IMR-90 (cell line): ENCODE measurements around the gene NDNF. TPM values are rescaled to one million over a fixed set of nuclear protein-coding genes. Genes with fewer than 3 reads are reported as not detected.

Source experiments
- ATAC-seq: fragments of 200-7000 bp; cut with Tn5 transposase; 2 replicates; pipeline ENCODE4 v1.9.1; 2020; ENCODE audit warnings: low read depth, mild to moderate bottlenecking, moderate library complexity
- BruUV-seq: library from RNA; stranded (reverse); fragments of 400-500 nt; replicated peaks from 2 replicates; lab custom pipeline; 2021; lab: Mats Ljungman, UMichigan
- CTCF ChIA-PET: fragments of 300-600 bp; formaldehyde crosslinking; extraction: SDS; loops from one replicate; lab custom pipeline; 2021; ENCODE audit warnings: antibody characterized with exemption; lab: Yijun Ruan, JAX
- POLR2A ChIA-PET: fragments of 300-600 bp; sonication (Branson Sonifier 250); formaldehyde crosslinking; loops from one replicate; lab custom pipeline; 2022; ENCODE audit warnings: antibody characterized with exemption; ENCODE audit not compliant: unreplicated experiment; lab: Charles Lee
- DNase-seq: peaks from one replicate; pipeline ENCODE4 v3.0.0; 2013
- H2AFZ ChIP-seq: replicated peaks from 2 replicates; pipeline ENCODE3; 2013; ENCODE audit warnings: low read length, mild to moderate bottlenecking; ENCODE audit not compliant: poor library complexity
- H2AK5ac ChIP-seq: 2 replicates; pipeline ENCODE4 v1.6.1; 2013; ENCODE audit warnings: low read depth, low read length, inconsistent platforms
- H2AK9ac ChIP-seq: replicated peaks from 2 replicates; pipeline ENCODE3; 2013; ENCODE audit warnings: mild to moderate bottlenecking, low read depth, low read length, moderate library complexity; ENCODE audit not compliant: poor library complexity
- H2BK120ac ChIP-seq: 2 replicates; pipeline ENCODE4 v1.6.1; 2013; ENCODE audit warnings: low read depth, low read length, inconsistent platforms
- H2BK15ac ChIP-seq: 3 replicates; pipeline ENCODE4 v1.6.1; 2013; ENCODE audit warnings: low read depth, low read length, inconsistent platforms
- H2BK20ac ChIP-seq: 2 replicates; pipeline ENCODE4 v1.6.1; 2013; ENCODE audit warnings: low read depth, mild to moderate bottlenecking, inconsistent platforms, low read length, moderate library complexity
- H2BK5ac ChIP-seq: 2 replicates; pipeline ENCODE4 v1.6.1; 2013; ENCODE audit warnings: mild to moderate bottlenecking, low read depth, low read length, inconsistent platforms; ENCODE audit not compliant: poor library complexity, severe bottlenecking
- H3K14ac ChIP-seq: replicated peaks from 2 replicates; pipeline ENCODE4 v1.6.1; 2013; ENCODE audit warnings: low read depth, low read length, inconsistent platforms
- H3K18ac ChIP-seq: 2 replicates; pipeline ENCODE4 v1.6.1; 2013; ENCODE audit warnings: low read depth, low read length, control low read depth
- H3K23ac ChIP-seq: 2 replicates; pipeline ENCODE4 v1.6.1; 2013; ENCODE audit warnings: low read depth, low read length, inconsistent platforms
- H3K27ac ChIP-seq: 2 replicates; pipeline ENCODE4 v1.5.1; 2013; ENCODE audit warnings: mild to moderate bottlenecking, control low read depth, low read length; ENCODE audit not compliant: insufficient read depth
- H3K27me3 ChIP-seq: 2 replicates; pipeline ENCODE4 v1.6.1; 2013; ENCODE audit warnings: low read length; ENCODE audit not compliant: control insufficient read depth, insufficient read depth
- H3K36me3 ChIP-seq: 2 replicates; pipeline ENCODE4 v1.6.1; 2013; ENCODE audit warnings: low read length, mixed read lengths; ENCODE audit not compliant: control insufficient read depth, insufficient read depth
- H3K4ac ChIP-seq: 2 replicates; pipeline ENCODE4 v1.6.1; 2013; ENCODE audit warnings: low read depth, low read length, inconsistent platforms
- H3K4me1 ChIP-seq: 2 replicates; pipeline ENCODE4 v1.6.1; 2013; ENCODE audit warnings: low read length, mixed read lengths; ENCODE audit not compliant: control insufficient read depth, insufficient read depth
- H3K4me2 ChIP-seq: 2 replicates; pipeline ENCODE4 v1.6.1; 2013; ENCODE audit warnings: low read depth, mild to moderate bottlenecking, control low read depth, low read length, moderate library complexity
- H3K4me3 ChIP-seq: 2 replicates; pipeline ENCODE4 v1.5.1; 2013; ENCODE audit warnings: low read depth, mild to moderate bottlenecking, control low read depth, low read length, moderate library complexity; ENCODE audit not compliant: insufficient read depth
- H3K56ac ChIP-seq: 2 replicates; pipeline ENCODE4 v1.6.1; 2013; ENCODE audit warnings: low read length, inconsistent platforms; ENCODE audit not compliant: insufficient read depth; ENCODE audit errors: extremely low read depth
- H3K79me1 ChIP-seq, 2 experiments: 2 replicates each; pipeline ENCODE4 v1.6.1; 2013; ENCODE audit warnings: low read length in 2 of 2, inconsistent platforms in 1 of 2, low read depth in 1 of 2
- H3K9ac ChIP-seq: 2 replicates; pipeline ENCODE4 v1.6.1; 2013; ENCODE audit warnings: low read depth, low read length, control low read depth
- H3K9me1 ChIP-seq: 2 replicates; pipeline ENCODE4 v1.6.1; 2013; ENCODE audit warnings: low read length, inconsistent platforms; ENCODE audit not compliant: insufficient read depth
- H3K9me3 ChIP-seq: 2 replicates; pipeline ENCODE4 v1.6.1; 2013; ENCODE audit warnings: low read length; ENCODE audit not compliant: control insufficient read depth, insufficient read depth
- H4K20me1 ChIP-seq: 2 replicates; pipeline ENCODE4 v1.6.1; 2013; ENCODE audit warnings: low read length, inconsistent platforms; ENCODE audit not compliant: insufficient read depth
- H4K5ac ChIP-seq: 2 replicates; pipeline ENCODE4 v1.6.1; 2013; ENCODE audit warnings: mild to moderate bottlenecking, low read depth, low read length, control low read depth
- H4K8ac ChIP-seq, 2 experiments: 2 replicates each; pipeline ENCODE4 v1.6.1; 2013; ENCODE audit warnings: low read depth in 2 of 2, low read length in 2 of 2, control low read depth in 1 of 2, inconsistent platforms in 1 of 2
- H4K91ac ChIP-seq: 2 replicates; pipeline ENCODE4 v1.6.1; 2013; ENCODE audit warnings: low read depth, low read length, inconsistent platforms; ENCODE audit not compliant: insufficient read depth
- BHLHE40 ChIP-seq: fragments of 150-350 bp; IDR thresholded peaks from 2 replicates; pipeline ENCODE4 v1.6.1; 2016; ENCODE audit warnings: mild to moderate bottlenecking, low read depth, low read length
- CHD1 ChIP-seq: IDR thresholded peaks from 2 replicates; pipeline ENCODE4 v1.6.1; 2012; ENCODE audit warnings: low read depth, low read length, improper control_type of control experiment
- FOS ChIP-seq: fragments of 150-350 bp; IDR thresholded peaks from 2 replicates; pipeline ENCODE4 v1.6.1; 2016; ENCODE audit warnings: low read depth, low read length
- NFE2L2 ChIP-seq: fragments of 150-350 bp; IDR thresholded peaks from 2 replicates; pipeline ENCODE4 v1.6.1; 2016; ENCODE audit warnings: low read depth, mild to moderate bottlenecking, low read length
- POLR2A ChIP-seq: IDR thresholded peaks from 2 replicates; pipeline ENCODE4 v1.6.1; 2012; ENCODE audit warnings: mild to moderate bottlenecking, low read depth, low read length
- RCOR1 ChIP-seq: IDR thresholded peaks from 2 replicates; pipeline ENCODE4 v1.6.1; 2012; ENCODE audit warnings: mild to moderate bottlenecking, low read length, improper control_type of control experiment; ENCODE audit not compliant: insufficient replicate concordance
- RFX5 ChIP-seq: IDR thresholded peaks from 2 replicates; pipeline ENCODE4 v1.8.0; 2012; ENCODE audit warnings: low read depth, mild to moderate bottlenecking, low read length, moderate library complexity
- SMC3 ChIP-seq: fragments of 150-350 bp; IDR thresholded peaks from 2 replicates; pipeline ENCODE4 v1.6.1; 2016; ENCODE audit warnings: low read depth, mild to moderate bottlenecking, antibody characterized with exemption, low read length, moderate library complexity
- WGBS, 2 experiments: methylation state at CpG; one replicate each; pipeline versions ENCODE4 v1.1.5 to v1.1.7; 2013; ENCODE audit warnings: missing lambda C conversion rate in 2 of 2; ENCODE audit not compliant: insufficient read length in 1 of 2; ENCODE audit errors: extremely low coverage in 2 of 2; 5-methylcytosine and 5-hydroxymethylcytosine counted together
- dilution Hi-C: fragments of 300-500 bp; cut with HindIII; formaldehyde crosslinking; loops from one replicate; pipeline ENCODE4 v1.14.3; 2018; ENCODE audit warnings: low sequenced_read_pairs; ENCODE audit not compliant: unreplicated experiment
- in situ Hi-C: fragments of 300-500 bp; cut with MboI; formaldehyde crosslinking; loops from 3 replicates; pipeline ENCODE4 v1.14.3; 2019; ENCODE audit warnings: low sequenced_read_pairs, inconsistent platforms, mixed read lengths
- intact Hi-C: fragments of 100-400 bp; cut with micrococcal nuclease; formaldehyde crosslinking; loops from 2 replicates; pipeline ENCODE4 v1.10.0; 2022
- polyA plus RNA-seq, 3 experiments: library from polyadenylated mRNA; depleted of rRNA; stranded (reverse); fragments of >200 nt; gene quantifications; 2 replicates each; pipeline ENCODE4 v1.2.3, GENCODE V29; 2012; ENCODE audit warnings: low replicate concordance in 1 of 3
- total RNA-seq: library from RNA; depleted of rRNA; stranded (reverse); fragments of >200 nt; gene quantifications from 2 replicates; pipeline ENCODE4 v1.2.3, GENCODE V29; 2012

The NDNF gene
- total and polyA plus RNA-seq, 2 of the 4 experiments (the other 2 are of a cell fraction) = under 0.01 TPM; not detected in 1

DNA sequence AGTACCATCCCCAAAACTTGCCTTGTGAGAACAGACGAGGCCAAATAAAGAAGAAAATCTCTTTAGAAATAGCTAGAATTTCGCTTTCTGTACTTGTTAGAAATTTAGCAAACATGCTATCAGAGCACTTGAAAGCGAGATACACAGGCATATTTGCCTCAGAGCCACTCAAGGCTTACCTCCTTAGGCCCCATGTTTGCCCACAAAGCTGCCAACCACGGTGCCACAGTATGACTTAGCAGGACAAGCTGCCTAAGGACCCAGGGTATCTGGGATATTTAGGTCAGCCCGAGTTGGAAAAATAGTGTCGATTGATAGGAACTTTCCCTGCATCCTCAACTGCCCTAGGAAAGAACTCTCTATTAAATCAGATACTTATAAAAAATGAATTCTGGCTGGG, 24.2 kb downstream of the NDNF start:
- no TSS peak for BruUV-seq
- intact Hi-C loops = no loop called here
- Histone ChIP-seq H3K23ac (no peak overlapping the region), H2AFZ (no peak overlapping the region), H2AK9ac (no peak overlapping the region), H3K9ac (no peak overlapping the region), H3K4ac (no peak overlapping the region), H3K9me3 (no peaks in the 10 kb centered on the region), H3K56ac (no peak overlapping the region), H2BK5ac (no peak overlapping the region), H4K8ac (no peak overlapping the region), H3K14ac (no peak overlapping the region), H2BK20ac (no peak overlapping the region), H3K79me1 (no peaks in the 10 kb centered on the region), H2BK120ac (no peak overlapping the region), H3K9me1 (no peaks in the 10 kb centered on the region), H3K4me1 (no peaks in the 10 kb centered on the region), H3K4me3 (no peak overlapping the region), H2AK5ac (no peak overlapping the region), H3K36me3 (no peaks in the 10 kb centered on the region), H4K5ac (no peak overlapping the region), H3K27ac (no peak overlapping the region), H3K27me3 (no peaks in the 10 kb centered on the region), H2BK15ac (no peak overlapping the region), H3K4me2 (no peak overlapping the region), H3K18ac (no peak overlapping the region), H4K91ac (no peak overlapping the region), H4K20me1 (no peaks in the 10 kb centered on the region)
- ChIA-PET POLR2A (no interaction called here), CTCF (no interaction called here)
- no CpG with 5 or more reads among the region's 6 CpGs for WGBS, 2 experiments
- TF ChIP-seq NFE2L2 (no peak), FOS (no peak), BHLHE40 (no peak), RFX5 (no peak), RCOR1 (no peak), SMC3 (no peak), POLR2A (no peak), CHD1 (no peak)
- in situ Hi-C loops = no loop called here
- dilution Hi-C loops = no loop called here
- DNase-seq (no peak), ATAC-seq (no peak)
